HG03175 (cell line): ENCODE measurements around the gene KMT5C.

Source experiments
- ATAC-seq: cut with Tn5 transposase; IDR thresholded peaks from one replicate; pipeline ENCODE4 v1.9.1; 2021; ENCODE audit warnings: mild to moderate bottlenecking, moderate library complexity; ENCODE audit not compliant: unreplicated experiment

The KMT5C gene

DNA sequence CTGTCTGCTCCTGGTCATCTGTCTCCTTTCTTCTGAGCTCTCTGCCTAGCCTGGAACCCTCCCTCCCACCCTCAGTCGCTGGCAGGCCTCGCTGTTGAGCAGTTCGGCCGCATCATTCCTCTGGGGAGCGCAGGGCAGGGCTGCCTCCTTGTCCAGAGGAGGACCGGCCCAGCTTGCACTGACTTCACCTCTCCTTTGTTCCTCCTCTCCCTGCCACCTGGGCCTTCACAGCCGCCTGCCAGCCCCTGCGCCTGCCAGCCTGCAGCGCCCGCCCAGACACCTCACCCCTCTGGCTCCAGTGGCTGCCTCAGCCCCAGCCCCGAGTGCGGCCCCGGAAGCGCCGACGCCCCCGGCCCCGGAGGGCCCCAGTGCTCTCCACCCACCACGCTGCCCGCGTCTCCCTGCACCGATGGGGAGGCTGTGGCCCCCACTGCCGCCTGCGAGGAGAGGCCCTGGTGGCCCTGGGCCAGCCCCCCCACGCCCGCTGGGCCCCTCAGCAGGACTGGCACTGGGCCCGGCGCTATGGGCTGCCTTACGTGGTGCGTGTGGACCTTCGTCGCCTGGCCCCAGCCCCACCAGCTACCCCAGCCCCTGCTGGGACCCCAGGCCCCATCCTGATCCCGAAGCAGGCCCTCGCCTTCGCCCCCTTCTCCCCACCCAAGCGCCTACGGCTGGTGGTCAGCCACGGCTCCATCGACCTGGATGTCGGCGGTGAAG, 7.2 kb downstream of the KMT5C start:
- ATAC-seq: no peak

DNA sequence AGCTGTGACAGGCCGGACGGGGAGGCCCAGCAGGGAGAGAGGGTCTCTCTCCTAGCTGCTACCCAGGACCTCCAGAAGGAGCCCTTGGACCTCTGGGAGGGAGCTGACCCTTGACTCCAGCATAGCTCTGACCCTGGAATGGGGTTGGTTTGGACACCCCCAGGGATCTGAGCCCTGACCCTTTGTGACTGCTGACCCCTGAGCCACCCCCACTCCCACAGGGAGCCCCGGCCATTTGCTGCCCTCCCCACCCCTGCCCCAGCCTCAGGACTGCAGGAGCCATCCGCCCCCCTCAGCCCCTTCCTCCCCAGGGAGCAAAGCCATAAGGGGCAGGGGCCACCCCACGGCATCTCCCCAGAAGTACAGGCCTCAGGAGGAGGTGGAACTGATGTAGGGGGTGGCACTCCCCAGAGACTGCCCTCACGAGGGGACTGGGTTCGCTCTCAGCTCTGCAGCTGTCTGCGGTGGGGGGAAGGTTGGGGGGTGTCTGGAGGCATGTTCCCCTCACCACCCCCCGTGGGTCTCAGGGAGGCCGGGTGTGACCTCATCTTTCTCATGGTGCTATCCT, 7.8 kb downstream of the KMT5C start:
- ATAC-seq: no peak

DNA sequence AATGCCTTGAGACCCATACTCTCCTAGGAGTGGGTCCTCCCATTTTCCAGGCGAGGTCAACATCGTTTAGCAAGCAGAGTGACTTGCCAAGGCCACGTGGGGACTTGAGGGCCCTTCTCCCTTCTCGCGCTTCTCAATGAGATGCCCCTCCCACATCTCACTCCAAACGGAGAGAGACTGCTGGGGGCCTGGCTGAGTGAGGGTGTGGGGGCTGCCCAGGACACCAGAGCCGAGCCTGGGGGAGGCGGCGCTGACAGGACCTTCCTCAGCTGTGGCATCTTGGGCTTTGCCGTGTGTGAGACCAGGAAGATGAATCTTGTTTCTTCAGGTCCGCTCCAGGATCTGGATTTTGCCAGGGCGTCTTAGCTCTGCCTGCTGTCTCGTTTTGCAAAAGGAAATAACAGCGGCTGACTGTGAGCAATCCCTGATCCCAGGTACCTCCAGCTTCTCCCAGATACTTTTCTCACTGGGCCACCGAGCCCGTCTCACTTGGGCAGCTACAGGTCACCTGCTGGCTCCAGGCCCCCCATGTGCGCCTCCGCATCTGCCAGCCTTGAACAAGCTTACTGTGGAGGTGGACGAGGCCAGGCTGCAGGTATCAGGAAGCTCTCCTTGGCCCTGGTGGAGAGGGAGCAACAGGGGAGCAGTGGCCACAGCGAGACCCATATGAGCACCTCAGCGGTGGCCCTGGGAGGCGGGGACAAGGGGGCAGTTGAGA, 8.8 kb downstream of the KMT5C start:
- no peak for ATAC-seq

DNA sequence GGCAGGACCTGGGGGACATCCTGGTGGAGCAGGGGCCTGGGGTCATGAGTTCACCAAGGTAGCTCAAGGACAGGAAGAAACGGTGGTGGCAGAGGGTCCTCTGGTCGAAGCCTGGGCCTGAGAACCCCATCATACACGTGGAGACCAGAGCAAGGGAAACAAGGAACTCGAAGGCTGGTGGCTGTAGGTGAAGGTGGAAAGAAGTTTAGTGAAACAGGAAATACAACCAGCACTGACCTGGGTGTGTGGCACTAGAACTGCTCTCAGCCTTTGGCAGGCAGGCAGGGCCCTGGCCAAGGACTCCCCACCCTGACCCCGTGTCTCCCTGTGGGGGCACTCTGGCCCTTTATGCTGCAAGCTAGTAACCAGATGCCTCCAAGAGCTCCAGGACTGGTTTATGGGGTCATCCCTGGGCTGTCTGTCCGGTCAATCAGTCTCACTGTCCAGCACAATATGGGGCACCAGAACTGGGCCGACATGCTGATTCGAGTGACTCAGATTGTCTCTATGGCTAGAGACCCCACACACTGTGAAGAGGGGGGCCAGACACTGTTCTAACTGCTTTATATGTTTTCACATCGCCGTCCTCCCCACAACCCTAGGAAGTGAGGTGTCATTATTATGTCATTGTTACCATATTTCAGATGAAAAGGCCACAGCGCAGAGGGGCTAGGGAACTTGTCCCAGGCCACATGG, 11.1 kb downstream of the KMT5C start:
- ATAC-seq: no peak

DNA sequence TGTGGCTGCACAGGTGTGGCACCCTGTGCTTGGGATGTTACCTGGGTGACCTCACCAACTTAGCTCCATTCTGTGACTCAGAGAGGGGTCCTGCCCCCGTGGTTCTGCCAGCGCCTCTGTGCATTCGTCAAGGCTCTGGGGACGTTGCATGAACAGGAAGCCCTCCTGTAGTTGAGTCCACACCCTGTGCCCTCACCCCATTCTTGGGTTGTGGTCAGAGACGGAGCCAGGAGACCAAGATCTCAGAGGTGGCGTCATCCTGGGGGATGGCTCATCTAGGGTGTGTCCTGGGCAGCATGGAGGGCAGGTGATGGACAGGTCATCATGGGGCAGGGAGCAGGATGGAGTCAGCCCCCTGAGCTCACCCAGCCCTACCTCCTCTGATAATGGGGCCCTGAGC, 12.4 kb downstream of the KMT5C start:
- ATAC-seq: no peak

DNA sequence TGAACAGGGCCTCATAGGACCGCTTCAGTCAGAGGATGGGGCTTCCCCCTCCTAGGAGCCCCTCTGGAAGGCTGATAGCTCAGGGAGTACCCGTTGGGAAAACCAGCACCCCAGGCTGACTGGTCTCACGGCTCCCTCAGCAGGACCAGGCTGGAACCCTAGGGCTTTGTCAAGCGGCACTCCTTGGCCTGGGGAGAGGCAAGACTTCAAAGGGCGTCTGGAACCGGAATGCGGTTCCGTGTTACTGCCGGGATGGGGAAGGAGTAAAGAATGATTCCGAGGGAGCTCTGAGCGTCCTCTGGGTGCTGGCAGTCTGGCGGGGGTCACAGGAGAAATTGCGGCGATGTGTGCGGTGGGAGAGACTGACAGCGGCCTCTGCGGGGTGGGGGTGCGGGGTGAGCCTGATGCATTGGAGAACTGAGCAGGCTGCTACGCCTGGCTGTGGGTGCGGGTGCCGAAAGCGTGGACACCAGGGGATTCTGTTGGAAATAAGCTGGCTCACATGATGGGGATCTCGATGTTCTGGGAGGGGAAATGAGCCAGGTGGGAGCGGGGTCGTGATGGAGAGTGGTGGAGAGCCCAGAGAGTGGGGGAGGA, 13.0 kb downstream of the KMT5C start:
- no peak for ATAC-seq

DNA sequence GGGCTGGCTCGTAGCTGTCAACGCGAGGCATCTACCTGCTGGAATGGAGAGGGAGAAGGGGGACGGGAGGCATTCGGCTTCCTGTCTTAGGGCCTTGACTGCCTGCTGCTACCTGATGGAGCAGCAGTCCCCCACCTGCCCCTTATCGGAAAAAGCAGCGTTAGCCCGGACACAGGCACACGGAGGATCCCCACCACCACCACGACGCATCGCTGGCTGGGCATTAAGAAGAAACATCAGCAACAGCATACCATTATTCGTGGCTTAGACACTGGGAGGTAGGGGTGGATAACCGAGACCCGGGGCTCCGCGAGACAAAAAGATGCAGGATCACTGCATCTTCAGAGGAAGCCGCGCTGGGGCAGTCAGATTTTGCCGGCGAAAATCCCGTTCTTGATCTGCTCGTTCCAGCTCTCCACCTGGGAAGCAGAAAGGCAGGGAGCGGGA, 13.7 kb downstream of the KMT5C start:
- no peak for ATAC-seq

DNA sequence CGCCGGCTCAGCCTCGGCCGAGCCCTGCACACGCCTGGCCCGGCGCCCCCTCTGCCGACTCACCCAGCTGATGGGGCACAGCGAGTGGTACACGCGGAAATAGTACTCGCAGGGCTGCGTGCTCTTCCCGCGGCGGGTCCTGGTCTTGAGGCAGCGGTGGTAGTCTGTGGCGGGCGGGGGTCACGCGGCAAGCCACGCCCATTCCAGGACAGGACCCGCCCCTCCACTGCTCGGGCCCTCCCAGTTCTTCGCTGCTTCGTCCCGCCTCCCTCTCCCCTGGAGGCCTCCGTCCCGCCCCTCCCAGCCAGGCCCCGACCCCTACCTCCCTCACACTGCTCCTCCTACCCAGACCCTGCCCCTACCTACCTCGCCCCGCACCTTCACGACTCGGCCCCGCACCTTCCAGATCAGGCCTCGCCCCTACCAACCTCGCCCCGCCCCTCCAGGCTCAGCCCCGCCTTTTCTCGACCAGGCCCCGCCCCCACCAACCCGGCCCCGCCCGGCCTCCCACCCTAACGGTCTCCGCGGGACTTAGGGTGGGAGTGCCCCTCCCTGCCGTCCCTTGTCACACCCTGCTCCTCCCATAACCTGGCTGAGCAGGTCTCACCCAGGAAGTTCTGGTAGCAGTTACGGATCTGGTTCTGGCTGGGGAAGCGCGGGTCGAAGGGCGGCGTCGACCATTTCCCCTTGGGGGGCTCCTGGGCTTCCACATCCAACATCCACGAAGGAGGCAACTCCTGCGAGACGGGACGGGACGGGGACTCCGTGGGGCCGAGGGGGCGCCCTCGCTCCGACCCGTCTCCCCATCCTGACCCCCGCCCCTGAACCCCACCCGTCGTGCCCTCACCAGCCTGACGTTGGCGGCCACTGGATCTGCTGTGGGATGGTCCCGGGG, 14.4 kb downstream of the KMT5C start:
- ATAC-seq: no peak

DNA sequence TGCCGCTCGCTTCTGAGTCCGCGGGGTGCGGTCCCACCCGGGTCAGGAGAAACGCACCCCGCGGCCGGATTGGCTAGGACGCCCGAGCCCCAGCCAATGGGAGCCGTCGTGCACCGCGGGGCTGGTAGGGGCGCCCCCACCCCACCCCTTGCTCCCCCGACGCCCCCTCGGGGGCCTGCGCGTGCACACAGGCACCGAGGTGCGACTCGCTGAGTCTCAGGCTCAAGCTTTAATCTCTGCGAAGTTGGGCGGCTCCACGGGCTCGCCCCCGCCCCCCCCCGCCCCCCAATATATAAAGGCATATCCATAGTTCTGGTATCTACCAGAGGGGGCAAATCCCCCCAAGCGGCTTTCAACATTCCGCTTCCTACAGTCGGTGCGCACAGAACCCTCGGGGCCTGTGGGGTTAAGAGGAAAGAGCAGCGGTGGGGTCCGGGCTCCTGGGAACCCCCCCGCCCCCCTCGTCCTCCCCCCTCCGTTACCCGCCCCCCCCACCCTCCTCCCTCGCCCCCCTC, 15.1 kb downstream of the KMT5C start, which contains the start of gene COX6B2:
Gene COX6B2 (minus strand): TSS at position 22 of the 515 bp plus-strand sequence. CDS start 198 bp downstream, outside the sequence.
- ATAC-seq: no peak

DNA sequence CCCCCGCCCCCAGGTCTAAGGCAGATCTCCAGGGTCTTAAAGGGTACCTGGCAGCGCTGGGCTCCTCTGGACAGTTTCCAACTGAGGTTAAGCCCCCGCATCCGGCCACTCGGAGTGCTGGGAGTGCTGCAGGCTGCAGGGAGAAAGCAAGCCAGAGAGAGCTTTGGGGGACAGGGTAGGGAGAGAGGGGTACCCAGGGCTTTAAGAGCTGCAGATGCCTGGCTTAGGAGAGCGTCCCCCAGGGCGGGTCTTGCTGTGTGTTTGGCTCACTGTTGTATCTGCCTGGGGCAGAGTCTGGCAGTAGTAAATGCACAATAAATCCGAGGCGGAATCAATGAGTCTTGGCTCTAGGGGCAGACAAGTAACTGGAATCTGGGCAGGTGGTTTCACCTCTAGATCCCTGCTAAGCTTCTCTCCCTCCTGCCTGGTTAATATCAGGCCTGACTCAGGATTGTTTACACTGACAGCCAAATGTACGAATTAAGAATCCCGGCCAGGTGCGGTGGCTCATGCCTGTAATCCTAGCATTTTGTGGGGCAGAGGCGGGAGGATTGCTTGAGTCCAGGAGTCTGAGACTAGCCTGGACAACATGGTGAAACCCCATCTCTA, 15.6 kb downstream of the KMT5C start:
- ATAC-seq: no peak

DNA sequence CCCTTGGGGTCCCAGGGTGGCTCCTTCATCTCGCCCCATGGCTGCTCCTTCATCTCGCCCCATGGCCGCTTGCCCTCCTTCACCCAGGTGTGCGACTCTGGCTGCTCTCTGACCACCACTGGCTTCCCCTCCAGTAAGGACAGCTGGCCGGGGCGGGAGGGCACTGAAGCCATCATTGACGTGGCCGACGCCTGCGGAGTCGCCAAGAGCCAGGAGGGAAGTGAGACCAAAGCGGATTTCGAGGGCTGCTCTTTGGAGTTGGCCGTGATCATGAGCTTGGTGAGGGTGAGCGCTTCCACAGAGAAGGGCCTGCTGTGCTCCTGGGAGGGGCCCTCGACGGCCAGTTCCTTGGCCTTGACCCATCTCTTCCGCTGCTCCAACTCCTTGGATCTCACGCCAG, 18.8 kb downstream of the KMT5C start:
- no peak for ATAC-seq

DNA sequence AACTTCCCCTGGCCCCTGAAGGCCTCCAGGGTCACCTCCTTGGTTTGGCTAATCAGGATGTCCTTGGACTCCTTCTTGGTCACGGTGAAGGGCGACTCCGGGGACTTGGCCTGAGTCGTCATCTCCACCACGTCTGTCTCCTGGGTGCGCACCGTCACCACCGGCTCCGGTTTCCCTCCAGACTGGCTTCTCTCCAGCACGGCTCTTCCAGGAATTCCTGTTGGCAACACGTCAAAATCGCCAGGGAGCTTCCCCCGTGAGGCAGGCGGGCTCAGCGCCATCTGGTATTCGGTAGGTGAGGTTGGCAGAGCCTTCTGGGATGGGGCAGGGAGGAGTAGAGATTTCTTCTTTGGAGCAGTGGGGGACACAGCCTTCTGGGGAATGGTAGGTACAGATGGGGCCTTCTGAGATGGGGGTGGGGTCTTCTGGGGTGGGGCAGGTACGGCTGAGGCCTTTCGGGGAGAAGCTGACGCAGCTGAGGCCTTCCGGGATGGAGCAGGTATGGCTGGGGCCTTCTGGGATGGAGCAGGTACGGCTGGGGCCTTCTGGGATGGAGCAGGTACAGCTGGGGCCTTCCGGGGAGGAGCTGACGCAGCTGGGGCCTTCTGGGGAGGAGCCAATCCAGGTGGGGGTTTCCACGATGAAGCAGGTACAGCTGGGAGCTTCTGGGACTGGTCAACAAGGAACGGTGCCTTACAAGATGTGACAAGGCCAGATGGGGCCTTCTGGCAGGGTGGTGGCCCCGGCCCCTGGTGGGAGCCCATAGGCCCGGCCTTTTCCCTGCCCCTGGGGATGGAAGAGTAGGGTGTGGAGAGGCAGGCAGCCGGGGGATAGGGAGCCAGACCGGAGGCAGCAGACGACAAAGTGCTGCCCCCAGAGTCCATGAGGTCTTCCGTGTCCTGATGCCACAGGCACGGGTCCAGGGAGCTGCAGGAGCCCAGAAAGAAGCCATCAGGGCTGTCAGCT, 19.6 kb downstream of the KMT5C start:
- no peak for ATAC-seq

DNA sequence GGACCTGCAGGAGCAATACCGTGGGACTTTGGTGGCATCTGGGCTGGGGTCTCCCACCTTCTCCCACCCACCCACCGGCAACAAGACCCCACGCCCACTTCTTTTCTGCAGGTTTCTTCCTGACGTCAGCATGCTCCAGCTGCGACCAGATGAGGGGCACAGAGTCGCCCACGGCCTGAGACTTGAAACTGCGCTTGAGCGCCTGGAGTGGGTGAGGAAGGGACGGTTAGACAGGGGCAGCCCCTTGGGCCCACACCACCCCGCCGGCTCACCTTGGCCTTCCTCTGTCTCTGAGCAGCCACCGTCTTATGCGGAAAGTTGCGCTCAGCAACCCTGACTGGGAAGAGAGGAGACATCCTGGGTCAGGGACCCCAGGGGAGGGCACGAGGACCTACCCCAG, 21.2 kb downstream of the KMT5C start:
- no peak for ATAC-seq

DNA sequence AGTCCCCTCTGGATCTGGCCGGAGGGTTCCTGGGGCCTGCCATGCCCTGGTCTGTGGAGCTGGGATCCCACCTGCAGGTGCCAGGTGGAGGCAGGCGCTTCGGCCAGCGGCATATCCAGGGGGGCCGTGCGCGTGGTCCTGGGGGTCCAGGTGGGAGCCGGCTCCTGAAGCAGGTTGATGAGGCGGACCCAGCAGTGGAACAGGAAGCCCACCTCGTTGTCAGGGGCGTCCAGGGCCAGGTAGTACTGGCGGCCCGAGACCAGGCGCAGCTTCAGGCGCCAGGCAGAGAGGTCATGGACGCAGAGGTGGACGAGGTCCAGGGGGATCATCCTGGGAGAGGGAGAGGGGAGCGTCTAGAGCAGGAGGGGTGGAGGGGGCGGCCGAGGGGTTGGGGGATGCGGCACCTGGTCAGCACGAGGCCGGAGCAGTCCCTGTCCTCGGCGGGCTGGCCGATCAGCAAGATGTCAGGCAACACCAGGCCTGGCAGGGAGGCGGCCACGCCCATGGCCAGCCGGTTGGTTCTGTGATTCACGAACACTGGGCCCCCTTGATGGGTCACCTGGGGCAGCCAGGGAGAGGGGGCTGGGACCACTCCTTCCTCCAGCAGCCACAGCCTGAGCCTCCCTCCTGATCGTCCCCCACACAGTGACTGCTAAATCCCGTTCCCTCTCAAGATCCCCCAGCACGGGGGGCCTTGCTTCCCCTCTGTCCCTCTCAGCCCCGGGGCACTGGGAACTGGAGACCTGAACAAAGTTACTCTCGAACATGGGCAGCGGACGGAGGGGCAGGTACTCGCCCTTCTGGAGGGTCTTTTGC, 22.7 kb downstream of the KMT5C start:
- ATAC-seq: no peak

DNA sequence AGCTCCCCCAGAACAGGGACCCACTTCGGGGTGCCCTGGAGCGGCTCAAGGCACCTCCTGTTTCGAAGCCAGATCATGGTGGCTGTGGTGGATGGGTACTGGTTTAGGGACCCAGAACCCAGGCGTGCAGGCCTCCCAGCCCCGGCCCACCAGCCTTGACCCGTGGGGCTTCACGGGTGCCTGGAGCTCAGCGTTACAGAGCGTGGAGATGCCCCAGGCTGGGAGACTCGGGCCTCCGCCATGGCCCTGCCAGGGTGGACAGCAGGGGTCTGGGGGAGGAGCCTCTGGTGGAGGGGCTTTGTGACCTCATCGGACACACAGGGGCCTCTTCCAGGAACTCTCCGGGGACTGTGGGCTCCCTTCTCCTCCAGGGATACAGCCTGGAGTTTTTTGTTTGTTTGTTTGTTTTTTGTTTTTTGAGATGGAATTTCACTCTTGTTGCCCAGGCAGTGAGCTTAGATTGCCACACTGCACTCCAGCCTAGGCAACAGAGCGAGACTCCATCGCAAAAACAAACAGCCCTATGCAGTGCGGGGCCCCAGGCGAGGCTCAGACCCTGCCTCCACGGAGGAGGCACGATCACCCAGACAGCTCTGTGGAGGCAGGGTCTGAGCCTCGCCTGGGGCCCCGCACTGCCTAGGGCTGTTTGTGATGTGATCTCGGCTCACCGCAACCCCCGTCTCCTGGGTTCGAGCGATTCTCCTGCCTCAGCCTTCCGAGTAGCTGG, 23.5 kb downstream of the KMT5C start, which contains the start of gene GARIN5B:
Gene GARIN5B (minus strand): TSS at position 271 of the 727 bp plus-strand sequence. CDS start 194 bp downstream, at position 77.
- ATAC-seq: no peak

DNA sequence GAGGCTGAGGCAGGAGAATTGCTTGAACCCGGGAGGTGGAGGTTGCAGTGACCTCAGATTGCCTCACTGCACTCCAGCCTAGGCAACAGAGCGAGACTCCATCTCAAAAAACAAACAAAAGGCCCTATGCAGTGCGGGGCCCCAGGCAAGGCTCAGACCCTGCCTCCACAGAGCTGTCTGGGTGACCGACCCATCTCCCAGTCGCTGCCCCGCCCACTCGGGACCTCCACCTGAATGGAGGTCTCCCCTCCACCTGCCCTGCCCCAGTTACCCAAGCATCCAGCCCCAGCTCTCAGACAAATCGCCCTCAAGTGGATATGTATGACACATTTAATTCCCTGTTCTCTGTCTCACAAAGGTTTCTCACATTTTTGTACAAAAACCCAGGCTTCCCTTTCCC, 25.6 kb downstream of the KMT5C start:
- no peak for ATAC-seq

DNA sequence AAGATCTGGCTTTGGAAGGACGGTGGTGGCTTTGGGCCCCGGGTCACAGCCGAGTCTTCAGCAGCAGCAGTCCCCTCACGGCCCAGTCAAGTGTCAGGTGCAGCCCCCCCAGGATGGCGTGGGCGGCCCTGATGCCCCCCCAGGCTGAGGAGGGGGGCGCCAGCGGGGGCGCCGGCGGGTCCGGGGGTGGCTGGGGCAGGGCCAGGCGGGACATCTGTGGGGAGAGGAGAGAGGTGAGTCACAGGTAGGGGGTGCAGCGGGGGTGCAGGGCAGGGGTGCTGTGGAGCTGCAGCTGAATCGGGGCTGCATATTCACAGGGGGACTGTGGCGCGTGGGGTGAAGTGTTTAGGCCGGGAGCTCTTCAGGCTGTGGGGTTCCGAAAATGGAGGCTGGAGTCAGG, 26.3 kb downstream of the KMT5C start:
- ATAC-seq: no peak
